ENCODE results near the gene TTC34.

TTC34 gene

GRCh38 chr1:2801535-2802291 lies at the start of gene TTC34:
TTC34 (minus strand) TSS chr1:2801693; CDS start chr1:2800827, 866 bp downstream.
- no peak for DNase-seq (ENCODE audit: low read depth)

- no peak for DNase-seq (ENCODE audit: low read depth)
Measured at GRCh38 chr1:2850502-2850901, 49.0 kb upstream of the TTC34 start.

- DNase-seq (ENCODE audit: low read depth) = no peak
Measured at GRCh38 chr1:2848006-2848670, 46.6 kb upstream of the TTC34 start.

GRCh38 chr1:2847086-2847985 lies 45.8 kb upstream of the TTC34 start:
- DNase-seq (ENCODE audit: low read depth) = no peak

GRCh38 chr1:2845869-2846268 lies 44.4 kb upstream of the TTC34 start:
- DNase-seq (ENCODE audit: low read depth) = no peak

- peak; percentile 32 for DNase-seq (ENCODE audit: low read depth)
Measured at GRCh38 chr1:2840036-2840809, 38.7 kb upstream of the TTC34 start.

- no peak for DNase-seq (ENCODE audit: low read depth)
Measured at GRCh38 chr1:2837823-2838222, 36.3 kb upstream of the TTC34 start.

- no peak for DNase-seq (ENCODE audit: low read depth)
Measured at GRCh38 chr1:2837316-2837715, 35.8 kb upstream of the TTC34 start.

GRCh38 chr1:2836333-2836970 lies 35.0 kb upstream of the TTC34 start:
- DNase-seq (ENCODE audit: low read depth) = no peak

GRCh38 chr1:2835650-2836159 lies 34.2 kb upstream of the TTC34 start:
- DNase-seq (ENCODE audit: low read depth) = no peak

- no peak for DNase-seq (ENCODE audit: low read depth)
Measured at GRCh38 chr1:2834741-2835564, 33.5 kb upstream of the TTC34 start.

GRCh38 chr1:2834146-2834475 lies 32.6 kb upstream of the TTC34 start:
- no peak for DNase-seq (ENCODE audit: low read depth)

- DNase-seq (ENCODE audit: low read depth) = no peak
Measured at GRCh38 chr1:2833454-2834145, 32.1 kb upstream of the TTC34 start.

GRCh38 chr1:2832506-2833453 lies 31.3 kb upstream of the TTC34 start:
- DNase-seq (ENCODE audit: low read depth) = no peak

- DNase-seq (ENCODE audit: low read depth) = no peak
Measured at GRCh38 chr1:2831596-2832212, 30.2 kb upstream of the TTC34 start.

GRCh38 chr1:2830761-2831425 lies 29.4 kb upstream of the TTC34 start:
- DNase-seq (ENCODE audit: low read depth) = no peak

- DNase-seq (ENCODE audit: low read depth) = no peak
Measured at GRCh38 chr1:2829846-2830615, 28.5 kb upstream of the TTC34 start.

Data from stimulated activated CD8-positive, alpha-beta memory T cell treated with anti-CD3 and anti-CD28 coated beads, Interleukin-12 subunit alpha, Interleukin-12 subunit beta, amount 100 ng/mL, for 4 hours (primary cell).